ENCODE measurements around the gene UNC5B.

UNC5B gene

DNA sequence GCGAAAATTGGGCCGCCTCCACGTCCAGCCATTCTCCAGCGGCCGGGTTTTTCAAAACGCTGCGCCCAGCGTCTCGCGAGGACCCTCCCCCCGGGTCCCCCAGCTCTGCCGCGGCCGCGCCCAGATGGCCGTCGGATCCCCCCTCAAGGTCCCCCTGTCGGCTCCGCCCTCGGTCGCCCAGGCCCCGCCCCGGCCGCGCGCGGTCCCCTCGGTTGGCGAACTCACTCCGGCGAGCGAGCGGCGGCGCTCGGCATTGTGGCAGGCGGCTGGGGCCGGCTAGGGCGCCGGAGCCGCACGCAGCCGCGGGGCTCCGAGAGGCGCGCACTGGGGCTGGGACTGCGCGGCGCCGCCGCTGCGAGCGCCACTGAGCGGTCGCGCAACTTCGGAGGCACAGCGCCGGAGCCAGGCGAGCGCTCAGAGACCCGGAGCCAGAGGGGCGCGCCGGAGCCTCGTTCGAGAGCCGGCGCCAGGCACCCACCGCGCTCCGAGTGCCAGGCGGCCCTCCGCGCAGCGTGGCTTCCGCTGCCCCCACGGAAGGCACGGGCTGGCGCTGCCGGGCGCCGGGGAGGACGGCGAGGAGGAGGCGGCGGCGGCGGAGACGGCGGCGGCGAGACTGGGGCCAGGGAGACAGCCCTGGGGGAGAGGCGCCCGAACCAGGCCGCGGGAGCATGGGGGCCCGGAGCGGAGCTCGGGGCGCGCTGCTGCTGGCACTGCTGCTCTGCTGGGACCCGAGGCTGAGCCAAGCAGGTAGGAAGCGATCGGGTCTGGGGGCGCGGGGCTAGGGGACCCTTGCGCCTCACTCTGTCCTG, at the start of gene UNC5B:
Gene UNC5B (plus strand): TSS at position 253 of the 809 bp plus-strand sequence. CDS start 416 bp downstream, at position 669.
- peak within 1 kb of the TSS; percentile 81 for H3K9ac ChIP-seq (ENCODE audit: low read length)
- H3K27me3 ChIP-seq (ENCODE audit: control insufficient read depth, insufficient read depth, low read length): peaks cover 53% of the 10 kb centered on the region
- peaks cover 47% of the 10 kb centered on the region for H3K4me1 ChIP-seq (ENCODE audit: control insufficient read depth, insufficient read depth, low read length)
- H3K9me3 ChIP-seq (ENCODE audit: control insufficient read depth, insufficient read depth, low read depth, low read length): no peaks in the 10 kb centered on the region
- H3K36me3 ChIP-seq (ENCODE audit: control insufficient read depth, insufficient read depth, low read length): no peaks in the 10 kb centered on the region
- no peak within 1 kb of the TSS; the same call in 1 of the 2 replicates for H3K27ac ChIP-seq (ENCODE audit: low read depth, low read length)
- H3K4me3 ChIP-seq (ENCODE audit: low read depth, low read length): peak within 1 kb of the TSS; percentile 93

DNA sequence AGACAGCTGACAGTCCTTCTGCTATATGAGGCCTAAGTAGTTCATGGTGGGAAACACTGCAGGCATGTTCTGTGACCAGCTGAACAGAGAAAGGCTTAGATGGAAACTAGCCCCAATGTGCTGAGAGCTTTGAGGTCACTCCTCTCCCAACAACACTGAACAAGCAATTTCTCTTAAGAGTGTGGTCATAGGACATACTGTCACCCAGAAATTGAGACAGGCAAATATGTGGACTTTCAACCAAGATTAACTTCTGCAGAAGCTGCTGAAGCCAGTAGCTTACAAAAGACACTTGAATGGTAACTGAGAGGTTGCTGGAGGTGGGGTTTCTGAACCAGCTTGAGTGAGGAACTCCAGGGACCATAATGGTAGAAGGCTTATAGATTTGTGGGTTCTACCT, 38.9 kb upstream of the UNC5B start:
- Histone ChIP-seq H3K27me3 (ENCODE audit: control insufficient read depth, insufficient read depth, low read length) (peaks cover 5% of the 10 kb centered on the region), H3K9me3 (ENCODE audit: control insufficient read depth, insufficient read depth, low read depth, low read length) (no peaks in the 10 kb centered on the region), H3K36me3 (ENCODE audit: control insufficient read depth, insufficient read depth, low read length) (no peaks in the 10 kb centered on the region), H3K9ac (ENCODE audit: low read length) (no peak overlapping the region), H3K27ac (ENCODE audit: low read depth, low read length) (no peak overlapping the region), H3K4me3 (ENCODE audit: low read depth, low read length) (no peak overlapping the region), H3K4me1 (ENCODE audit: control insufficient read depth, insufficient read depth, low read length) (peaks cover 15% of the 10 kb centered on the region; the same call in 1 of the 2 replicates)

DNA sequence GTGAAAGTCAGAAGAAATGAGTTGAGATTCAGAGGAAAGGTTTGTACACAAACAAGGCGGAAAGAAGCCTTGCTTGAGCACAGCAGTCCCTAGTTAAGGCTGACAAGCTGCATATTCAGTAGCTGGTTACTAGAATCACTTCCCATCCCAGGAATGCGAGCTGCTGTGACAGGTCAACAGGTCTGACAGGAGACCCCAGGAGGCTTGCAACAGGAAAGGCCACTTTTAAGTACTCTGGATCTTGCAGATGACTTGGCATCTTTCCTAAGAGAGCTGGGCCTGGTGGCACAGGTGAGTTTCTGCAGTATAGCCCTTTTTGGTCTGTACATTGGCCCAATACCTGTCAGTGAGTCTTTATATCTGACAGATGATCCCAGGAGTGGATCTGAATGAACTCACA, 35.7 kb upstream of the UNC5B start:
- Histone ChIP-seq H3K9me3 (ENCODE audit: control insufficient read depth, insufficient read depth, low read depth, low read length) (no peaks in the 10 kb centered on the region), H3K4me3 (ENCODE audit: low read depth, low read length) (no peak overlapping the region), H3K9ac (ENCODE audit: low read length) (no peak overlapping the region), H3K27ac (ENCODE audit: low read depth, low read length) (no peak overlapping the region), H3K27me3 (ENCODE audit: control insufficient read depth, insufficient read depth, low read length) (peaks cover 2% of the 10 kb centered on the region), H3K36me3 (ENCODE audit: control insufficient read depth, insufficient read depth, low read length) (no peaks in the 10 kb centered on the region), H3K4me1 (ENCODE audit: control insufficient read depth, insufficient read depth, low read length) (peaks cover 15% of the 10 kb centered on the region; the same call in 1 of the 2 replicates)

DNA sequence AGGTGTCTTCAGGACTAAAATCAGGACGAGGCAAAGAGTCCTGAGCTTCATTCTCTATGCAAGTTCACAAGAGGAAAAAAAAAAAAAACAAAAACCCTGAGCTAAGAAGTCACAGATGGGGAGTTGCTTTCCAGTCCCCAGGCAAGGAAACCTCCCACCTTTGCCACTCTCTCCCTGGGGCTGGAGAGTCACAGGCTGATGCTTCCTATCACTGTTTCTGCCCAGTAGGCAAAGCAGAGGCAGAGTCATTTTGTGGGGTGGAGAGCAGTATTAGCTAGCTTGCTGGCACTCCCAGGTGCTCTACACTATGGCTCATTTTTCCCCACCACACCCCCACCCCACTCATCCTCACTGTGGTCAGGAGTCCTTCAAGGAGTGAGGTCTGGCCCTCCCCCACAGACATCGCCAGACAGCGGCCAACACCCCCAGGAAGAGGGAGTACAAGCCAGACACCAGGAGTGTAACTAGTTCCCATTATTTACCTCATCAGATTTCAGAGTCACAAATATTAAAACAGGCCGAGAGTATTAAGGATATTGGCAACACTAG, 34.6 kb upstream of the UNC5B start:
- Histone ChIP-seq H3K4me3 (ENCODE audit: low read depth, low read length) (no peak overlapping the region), H3K4me1 (ENCODE audit: control insufficient read depth, insufficient read depth, low read length) (peaks cover 15% of the 10 kb centered on the region; the same call in 1 of the 2 replicates), H3K27me3 (ENCODE audit: control insufficient read depth, insufficient read depth, low read length) (no peaks in the 10 kb centered on the region), H3K27ac (ENCODE audit: low read depth, low read length) (no peak overlapping the region), H3K9me3 (ENCODE audit: control insufficient read depth, insufficient read depth, low read depth, low read length) (no peaks in the 10 kb centered on the region), H3K9ac (ENCODE audit: low read length) (no peak overlapping the region), H3K36me3 (ENCODE audit: control insufficient read depth, insufficient read depth, low read length) (no peaks in the 10 kb centered on the region)

DNA sequence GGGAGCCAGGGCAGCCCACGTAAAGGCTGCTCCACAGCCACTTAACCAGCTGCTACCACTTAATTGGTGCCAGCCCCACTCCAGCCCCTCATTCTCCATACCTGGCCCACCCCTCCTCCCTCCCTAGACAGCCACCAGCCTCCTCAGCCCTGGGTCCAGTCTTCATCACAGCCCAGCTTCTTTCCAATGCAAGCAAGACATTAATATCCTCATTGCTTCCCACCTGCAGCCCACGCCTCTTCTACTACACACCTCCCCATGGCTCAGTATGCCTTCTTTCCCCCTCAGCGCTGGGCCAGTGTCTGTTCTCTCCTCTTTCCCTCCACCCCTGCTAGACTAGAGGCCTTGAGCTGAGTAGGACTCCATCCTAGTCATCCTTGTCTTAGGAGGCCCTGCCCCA, 33.5 kb upstream of the UNC5B start:
- H3K4me3 ChIP-seq (ENCODE audit: low read depth, low read length): no peak overlapping the region
- peaks cover 15% of the 10 kb centered on the region; the same call in 1 of the 2 replicates for H3K4me1 ChIP-seq (ENCODE audit: control insufficient read depth, insufficient read depth, low read length)
- H3K9ac ChIP-seq (ENCODE audit: low read length): no peak overlapping the region
- no peaks in the 10 kb centered on the region for H3K9me3 ChIP-seq (ENCODE audit: control insufficient read depth, insufficient read depth, low read depth, low read length)
- no peaks in the 10 kb centered on the region for H3K27me3 ChIP-seq (ENCODE audit: control insufficient read depth, insufficient read depth, low read length)
- no peaks in the 10 kb centered on the region for H3K36me3 ChIP-seq (ENCODE audit: control insufficient read depth, insufficient read depth, low read length)
- no peak overlapping the region for H3K27ac ChIP-seq (ENCODE audit: low read depth, low read length)

DNA sequence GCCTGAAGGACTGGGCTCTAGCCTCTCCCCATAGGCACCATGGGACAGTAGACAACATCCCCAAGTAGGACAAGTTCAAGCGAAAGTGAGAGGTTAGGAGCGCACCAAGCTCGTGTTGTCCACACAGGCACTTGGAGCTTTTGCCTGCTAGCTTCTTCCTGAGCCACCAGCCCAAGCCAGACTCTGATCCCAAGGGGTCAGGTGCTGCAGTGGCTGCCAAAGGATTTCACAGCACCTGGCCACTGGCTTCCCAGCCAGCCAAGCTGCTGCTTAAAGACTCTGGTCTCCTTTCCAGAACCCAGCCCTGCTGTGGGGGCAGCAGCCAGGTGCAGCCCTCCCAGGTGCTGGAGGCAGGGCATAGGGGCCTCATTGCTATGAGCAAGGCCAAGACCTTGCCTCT, 33.0 kb upstream of the UNC5B start:
- no peak overlapping the region for H3K4me3 ChIP-seq (ENCODE audit: low read depth, low read length)
- no peaks in the 10 kb centered on the region for H3K36me3 ChIP-seq (ENCODE audit: control insufficient read depth, insufficient read depth, low read length)
- H3K9me3 ChIP-seq (ENCODE audit: control insufficient read depth, insufficient read depth, low read depth, low read length): no peaks in the 10 kb centered on the region
- H3K4me1 ChIP-seq (ENCODE audit: control insufficient read depth, insufficient read depth, low read length): peaks cover 15% of the 10 kb centered on the region; the same call in 1 of the 2 replicates
- no peak overlapping the region for H3K27ac ChIP-seq (ENCODE audit: low read depth, low read length)
- no peaks in the 10 kb centered on the region for H3K27me3 ChIP-seq (ENCODE audit: control insufficient read depth, insufficient read depth, low read length)
- H3K9ac ChIP-seq (ENCODE audit: low read length): no peak overlapping the region

DNA sequence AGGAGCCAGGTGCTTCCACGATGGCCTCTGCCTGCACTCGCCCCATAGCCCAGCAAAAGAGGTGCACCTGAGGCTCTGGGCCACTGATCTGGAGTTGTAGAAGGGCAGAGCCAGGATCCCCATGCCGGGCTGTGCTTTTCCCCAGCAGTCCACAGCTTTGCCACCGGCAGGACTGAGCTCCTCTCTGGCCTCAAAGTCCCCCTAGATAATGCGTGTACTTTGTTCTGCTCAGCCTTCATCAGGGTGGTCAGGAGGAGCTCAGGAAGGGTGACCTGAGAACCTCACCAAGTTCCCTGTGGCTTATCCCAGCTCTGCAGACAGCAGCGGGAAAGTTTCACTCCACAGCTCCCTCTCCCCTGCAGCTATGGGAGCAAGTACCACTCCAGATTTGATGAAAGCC, 27.9 kb upstream of the UNC5B start:
- no peak overlapping the region for H3K4me3 ChIP-seq (ENCODE audit: low read depth, low read length)
- no peak overlapping the region for H3K9ac ChIP-seq (ENCODE audit: low read length)
- no peaks in the 10 kb centered on the region for H3K27me3 ChIP-seq (ENCODE audit: control insufficient read depth, insufficient read depth, low read length)
- no peaks in the 10 kb centered on the region for H3K4me1 ChIP-seq (ENCODE audit: control insufficient read depth, insufficient read depth, low read length)
- H3K27ac ChIP-seq (ENCODE audit: low read depth, low read length): no peak overlapping the region
- no peaks in the 10 kb centered on the region for H3K36me3 ChIP-seq (ENCODE audit: control insufficient read depth, insufficient read depth, low read length)
- no peaks in the 10 kb centered on the region for H3K9me3 ChIP-seq (ENCODE audit: control insufficient read depth, insufficient read depth, low read depth, low read length)

DNA sequence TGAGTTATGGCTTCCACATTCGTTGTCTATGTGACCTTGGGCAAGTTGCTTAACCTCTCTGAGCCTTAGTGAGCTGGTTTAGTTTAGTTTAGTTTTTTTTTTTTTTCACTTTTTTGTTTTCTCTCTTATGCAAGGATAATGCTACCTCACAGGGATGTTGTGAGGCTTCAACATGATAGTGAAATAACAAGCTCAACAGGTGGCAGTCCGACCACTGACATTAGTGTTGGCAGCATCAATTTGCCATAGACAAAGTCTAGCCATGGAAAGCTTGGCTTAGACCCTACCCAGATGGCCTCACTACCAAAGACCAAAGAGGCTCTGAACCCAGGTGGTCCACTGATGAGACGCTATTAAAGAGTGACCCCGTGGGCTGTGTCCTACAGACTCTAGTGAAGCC, 27.2 kb upstream of the UNC5B start:
- Histone ChIP-seq H3K36me3 (ENCODE audit: control insufficient read depth, insufficient read depth, low read length) (no peaks in the 10 kb centered on the region), H3K9ac (ENCODE audit: low read length) (no peak overlapping the region), H3K9me3 (ENCODE audit: control insufficient read depth, insufficient read depth, low read depth, low read length) (no peaks in the 10 kb centered on the region), H3K4me1 (ENCODE audit: control insufficient read depth, insufficient read depth, low read length) (no peaks in the 10 kb centered on the region), H3K4me3 (ENCODE audit: low read depth, low read length) (no peak overlapping the region), H3K27ac (ENCODE audit: low read depth, low read length) (no peak overlapping the region), H3K27me3 (ENCODE audit: control insufficient read depth, insufficient read depth, low read length) (no peaks in the 10 kb centered on the region)

DNA sequence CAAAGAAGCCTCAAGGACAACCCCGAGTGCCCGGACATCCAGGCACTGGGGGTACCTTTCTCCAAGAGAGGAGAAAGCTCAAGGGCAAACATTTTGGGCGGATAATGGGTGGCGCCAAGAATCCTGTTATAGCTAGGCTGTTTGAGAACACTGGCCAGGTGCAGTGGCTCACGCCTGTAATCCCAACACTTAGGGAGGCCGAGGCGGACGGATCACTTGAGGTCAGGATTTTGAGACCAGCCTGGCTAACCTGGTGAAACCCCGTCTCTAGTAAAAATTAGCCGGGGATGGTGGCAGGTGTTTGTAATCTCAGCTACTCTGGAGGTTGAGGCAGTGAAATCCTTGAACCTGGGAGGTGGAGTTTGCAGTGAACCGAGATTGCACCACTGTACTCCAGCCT, 25.2 kb upstream of the UNC5B start:
- no peaks in the 10 kb centered on the region for H3K27me3 ChIP-seq (ENCODE audit: control insufficient read depth, insufficient read depth, low read length)
- no peak overlapping the region for H3K27ac ChIP-seq (ENCODE audit: low read depth, low read length)
- H3K9me3 ChIP-seq (ENCODE audit: control insufficient read depth, insufficient read depth, low read depth, low read length): no peaks in the 10 kb centered on the region
- no peak overlapping the region for H3K9ac ChIP-seq (ENCODE audit: low read length)
- H3K4me3 ChIP-seq (ENCODE audit: low read depth, low read length): no peak overlapping the region
- H3K36me3 ChIP-seq (ENCODE audit: control insufficient read depth, insufficient read depth, low read length): no peaks in the 10 kb centered on the region
- H3K4me1 ChIP-seq (ENCODE audit: control insufficient read depth, insufficient read depth, low read length): peaks cover 6% of the 10 kb centered on the region; the same call in 1 of the 2 replicates

DNA sequence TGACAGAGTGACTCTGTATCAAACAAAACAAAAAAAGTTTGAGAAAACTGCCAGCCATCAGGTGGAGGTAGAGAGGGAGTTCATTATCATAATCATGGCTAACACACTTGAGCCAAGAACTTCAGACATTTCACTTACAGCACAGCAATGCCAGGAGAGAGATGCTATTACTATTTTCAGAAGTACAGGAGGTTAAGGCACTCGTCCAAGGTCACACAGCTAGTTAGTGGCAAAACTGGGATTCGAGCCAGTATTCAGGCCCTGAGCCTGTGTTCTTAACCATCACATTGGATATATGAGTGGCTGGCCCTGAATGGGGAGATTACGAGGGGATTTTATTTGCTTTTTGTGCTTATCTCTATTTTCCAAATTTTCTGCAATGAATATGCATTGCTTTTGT, 24.8 kb upstream of the UNC5B start:
- no peaks in the 10 kb centered on the region for H3K9me3 ChIP-seq (ENCODE audit: control insufficient read depth, insufficient read depth, low read depth, low read length)
- H3K27ac ChIP-seq (ENCODE audit: low read depth, low read length): no peak overlapping the region
- H3K4me1 ChIP-seq (ENCODE audit: control insufficient read depth, insufficient read depth, low read length): peaks cover 6% of the 10 kb centered on the region; the same call in 1 of the 2 replicates
- H3K36me3 ChIP-seq (ENCODE audit: control insufficient read depth, insufficient read depth, low read length): no peaks in the 10 kb centered on the region
- no peak overlapping the region for H3K9ac ChIP-seq (ENCODE audit: low read length)
- no peaks in the 10 kb centered on the region for H3K27me3 ChIP-seq (ENCODE audit: control insufficient read depth, insufficient read depth, low read length)
- H3K4me3 ChIP-seq (ENCODE audit: low read depth, low read length): no peak overlapping the region

DNA sequence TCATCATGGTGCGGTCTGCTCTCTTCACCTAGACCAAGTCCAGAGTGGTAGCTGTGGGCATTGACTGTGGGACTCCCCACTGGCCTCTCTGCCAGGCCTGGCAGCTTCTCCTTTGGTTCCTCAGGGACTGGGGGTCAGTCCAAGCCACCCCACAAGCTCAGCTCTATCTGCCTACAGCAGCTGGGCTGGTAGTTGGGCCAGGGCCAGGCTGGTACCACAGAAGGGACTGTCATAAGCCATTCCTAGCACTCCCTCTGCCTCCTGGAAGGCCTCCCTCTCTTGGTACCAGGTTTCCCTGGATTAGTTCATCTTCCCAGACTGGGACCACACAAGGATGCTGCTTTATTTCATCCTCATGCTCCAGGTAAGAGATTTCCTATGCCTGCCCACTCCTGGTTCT, 24.2 kb upstream of the UNC5B start:
- Histone ChIP-seq H3K9me3 (ENCODE audit: control insufficient read depth, insufficient read depth, low read depth, low read length) (no peaks in the 10 kb centered on the region), H3K27me3 (ENCODE audit: control insufficient read depth, insufficient read depth, low read length) (no peaks in the 10 kb centered on the region), H3K27ac (ENCODE audit: low read depth, low read length) (no peak overlapping the region), H3K9ac (ENCODE audit: low read length) (no peak overlapping the region), H3K36me3 (ENCODE audit: control insufficient read depth, insufficient read depth, low read length) (no peaks in the 10 kb centered on the region), H3K4me3 (ENCODE audit: low read depth, low read length) (no peak overlapping the region), H3K4me1 (ENCODE audit: control insufficient read depth, insufficient read depth, low read length) (peaks cover 6% of the 10 kb centered on the region; the same call in 1 of the 2 replicates)

Data from HUES6 (cell line).